GM21825 (cell line): ENCODE data around the gene SPATA20.

ENCODE experiments used
- ATAC-seq: cut with Tn5 transposase; IDR thresholded peaks from one replicate; pipeline ENCODE4 v1.9.1; 2021; ENCODE audit warnings: mild to moderate bottlenecking, moderate library complexity; ENCODE audit not compliant: unreplicated experiment

The SPATA20 gene

GRCh38 chr17:50547035-50547735 is at the start of gene SPATA20:
Gene SPATA20, plus strand, starts transcription at chr17:50547174. Its CDS starts 35 bp downstream, at chr17:50547209.
- peak; percentile 55 for ATAC-seq

GRCh38 chr17:50498021-50498874 is 48.7 kb upstream of the SPATA20 start:
- no peak for ATAC-seq

- no peak for ATAC-seq
These were observed 47.7 kb upstream of the SPATA20 start for GRCh38 chr17:50499270-50499669.

GRCh38 chr17:50499721-50500120 is 47.3 kb upstream of the SPATA20 start:
- ATAC-seq, result no peak

GRCh38 chr17:50501054-50501453 is 45.9 kb upstream of the SPATA20 start:
- ATAC-seq, result no peak

- no peak for ATAC-seq
These were observed 44.5 kb upstream of the SPATA20 start for GRCh38 chr17:50502301-50502990.

- no peak for ATAC-seq
These were observed 41.3 kb upstream of the SPATA20 start for GRCh38 chr17:50505591-50506130.

GRCh38 chr17:50506298-50506697 is 40.7 kb upstream of the SPATA20 start:
- no peak for ATAC-seq

GRCh38 chr17:50507871-50508572 is 39.0 kb upstream of the SPATA20 start, which contains the start of gene MYCBPAP:
Gene MYCBPAP, plus strand, starts transcription at chr17:50508439. Its CDS starts 236 bp downstream, at chr17:50508675.
- no peak for ATAC-seq

- ATAC-seq, result no peak
These were observed 38.2 kb upstream of the SPATA20 start for GRCh38 chr17:50508573-50509460.

GRCh38 chr17:50511058-50511457 is 35.9 kb upstream of the SPATA20 start:
- peak; percentile 83 for ATAC-seq

- no peak for ATAC-seq
These were observed 33.5 kb upstream of the SPATA20 start for GRCh38 chr17:50513495-50513894.

- no peak for ATAC-seq
These were observed 32.6 kb upstream of the SPATA20 start for GRCh38 chr17:50514388-50514787.

- ATAC-seq, result no peak
These were observed 31.9 kb upstream of the SPATA20 start for GRCh38 chr17:50514936-50515702.

GRCh38 chr17:50517011-50517410 is 30.0 kb upstream of the SPATA20 start:
- no peak for ATAC-seq

- no peak for ATAC-seq
These were observed 29.2 kb upstream of the SPATA20 start for GRCh38 chr17:50517504-50518383.

- no peak for ATAC-seq
These were observed 28.5 kb upstream of the SPATA20 start for GRCh38 chr17:50518384-50519023.
